Smooth muscle cell of the brain vasculature (primary cell): ENCODE data around the gene GSTT2B.
"Not testable (repeated sequence)": the region's sequence is repeated elsewhere in the genome, so short reads cannot be mapped to it uniquely, and the experiment has no call there.

ENCODE experiments used
- DNase-seq: peaks from one replicate; pipeline ENCODE4 v3.0.0-alpha.2; 2012; ENCODE audit warnings: low read depth, low spot score

The GSTT2B gene

GRCh38 chr22:23961084-23961771 is at the start of gene GSTT2B:
Gene GSTT2B (minus strand): TSS chr22:23961195. CDS start chr22:23961131, 64 bp downstream.
- DNase-seq = not testable (repeated sequence)

- DNase-seq = no peak
Observed at GRCh38 chr22:24010018-24010391, 49.0 kb upstream of the GSTT2B start.

- DNase-seq = no peak
Observed at GRCh38 chr22:24009227-24010017, 48.4 kb upstream of the GSTT2B start.

- no peak for DNase-seq
Observed at GRCh38 chr22:24008381-24009226, 47.6 kb upstream of the GSTT2B start.

GRCh38 chr22:24008022-24008283 is 47.0 kb upstream of the GSTT2B start:
- DNase-seq = no peak

GRCh38 chr22:24007253-24008021 is 46.4 kb upstream of the GSTT2B start:
- DNase-seq = no peak

GRCh38 chr22:24006914-24007214 is 45.9 kb upstream of the GSTT2B start:
- no peak for DNase-seq

- no peak for DNase-seq
Observed at GRCh38 chr22:24006207-24006913, 45.4 kb upstream of the GSTT2B start.

GRCh38 chr22:24005201-24005600 is 44.2 kb upstream of the GSTT2B start, which contains the start of gene GSTT4:
Gene GSTT4 (minus strand): TSS chr22:24005453. CDS start chr22:24005356, 97 bp downstream.
- no peak for DNase-seq

- no peak for DNase-seq
Observed at GRCh38 chr22:24003887-24004286, 42.9 kb upstream of the GSTT2B start.

GRCh38 chr22:24002851-24003250 is 41.9 kb upstream of the GSTT2B start:
- DNase-seq = no peak

GRCh38 chr22:24002272-24002671 is 41.3 kb upstream of the GSTT2B start:
- no peak for DNase-seq

- DNase-seq = no peak
Observed at GRCh38 chr22:24001314-24001713, 40.3 kb upstream of the GSTT2B start.

GRCh38 chr22:23999779-24000178 is 38.8 kb upstream of the GSTT2B start:
- DNase-seq = not testable (repeated sequence)

GRCh38 chr22:23997092-23997491 is 36.1 kb upstream of the GSTT2B start:
- DNase-seq = no peak

GRCh38 chr22:23993581-23994177 is 32.7 kb upstream of the GSTT2B start:
- DNase-seq = not testable (repeated sequence)

GRCh38 chr22:23993080-23993479 is 32.1 kb upstream of the GSTT2B start:
- not testable (repeated sequence) for DNase-seq

GRCh38 chr22:23989583-23990244 is 28.7 kb upstream of the GSTT2B start:
- DNase-seq = not testable (repeated sequence)

GRCh38 chr22:23986538-23987178 is 25.7 kb upstream of the GSTT2B start:
- not testable (repeated sequence) for DNase-seq

- DNase-seq = not testable (repeated sequence)
Observed at GRCh38 chr22:23986089-23986488, 25.1 kb upstream of the GSTT2B start.
